Thyroid gland (tissue), 4 donors: ENCODE data around the gene LDLRAD4.

ENCODE experiments used
- CTCF ChIP-seq, 6 experiments: fragments of 200-600 bp in 3 of 6; fragments of 450-650 bp in 3 of 6; sonication (generic) in 3 of 6; IDR thresholded peaks; one replicate each; pipeline ENCODE4 v1.5.1; 2016 to 2019; ENCODE audit warnings: antibody characterized with exemption in 6 of 6, mild to moderate bottlenecking in 2 of 6, inconsistent platforms in 1 of 6, moderate library complexity in 1 of 6
- POLR2A ChIP-seq, 2 donors: fragments of 450-650 bp; IDR thresholded peaks; one replicate each; pipeline ENCODE4 v1.6.1; 2017; ENCODE audit warnings: antibody characterized with exemption in 2 of 2, mild to moderate bottlenecking in 2 of 2, moderate library complexity in 1 of 2

- no peak for TF ChIP-seq CTCF (IDR thresholded peaks at IDR 0.05)
- TF ChIP-seq POLR2A (IDR thresholded peaks at IDR 0.05): no peak
Observed at GRCh38 chr18:13433685-13434084, 215.1 kb downstream of the LDLRAD4 start.
